CD4-positive, alpha-beta T cell (primary cell): ENCODE results near the gene FARP1. TPM values are rescaled to one million over a fixed set of nuclear protein-coding genes. Genes with fewer than 3 reads are reported as not detected.

Source experiments
- ATAC-seq: fragments of 200-7000 bp; cut with Tn5 transposase; one replicate; pipeline ENCODE4 v1.10.0; 2022; ENCODE audit warnings: mild to moderate bottlenecking; ENCODE audit not compliant: poor library complexity
- CTCF ChIA-PET: fragments of 350-600 bp; sonication (Branson Sonifier 250); formaldehyde crosslinking; loops from one replicate; lab custom pipeline; 2021; ENCODE audit warnings: antibody characterized with exemption, inconsistent platforms; lab: Charles Lee
- POLR2A ChIA-PET: fragments of 350-600 bp; sonication (Branson Sonifier 250); formaldehyde crosslinking; loops from one replicate; lab custom pipeline; 2021; ENCODE audit warnings: antibody characterized with exemption, inconsistent platforms; lab: Charles Lee
- DNase-seq, 14 experiments: peaks; one replicate each; pipeline ENCODE4 v3.0.0-alpha.2; 2013 to 2020; ENCODE audit warnings: mixed read lengths in 2 of 14
- H3K27ac ChIP-seq, 2 donors: one replicate each; pipeline versions ENCODE4 v1.5.1 to v1.7.0; 2013; ENCODE audit warnings: low read length in 2 of 2, low read depth in 1 of 2, mild to moderate bottlenecking in 1 of 2
- H3K27me3 ChIP-seq, 2 experiments: 1 replicate in 1 of 2; 2 replicates in 1 of 2; pipeline versions ENCODE4 v1.6.1 to v1.7.0; 2013; ENCODE audit warnings: low read length in 2 of 2, control low read depth in 1 of 2, mild to moderate bottlenecking in 1 of 2, moderate library complexity in 1 of 2; ENCODE audit not compliant: insufficient read depth in 2 of 2, control insufficient read depth in 1 of 2
- H3K36me3 ChIP-seq: one replicate; pipeline ENCODE4 v1.6.1; 2013; ENCODE audit warnings: low read length, control low read depth; ENCODE audit not compliant: insufficient read depth
- H3K4me1 ChIP-seq: one replicate; pipeline ENCODE4 v1.6.1; 2013; ENCODE audit warnings: low read length, control low read depth; ENCODE audit not compliant: insufficient read depth
- H3K4me3 ChIP-seq: one replicate; pipeline ENCODE4 v1.5.1; 2013; ENCODE audit warnings: mild to moderate bottlenecking, low read length, moderate library complexity
- H3K9me3 ChIP-seq, 2 experiments: 1 replicate in 1 of 2; 2 replicates in 1 of 2; pipeline versions ENCODE4 v1.6.1 to v1.7.0; 2013; ENCODE audit warnings: low read length in 2 of 2, mild to moderate bottlenecking in 2 of 2, control low read depth in 1 of 2, moderate library complexity in 1 of 2; ENCODE audit not compliant: control insufficient read depth in 1 of 2, insufficient read depth in 1 of 2
- H3K27ac Mint-ChIP-seq: one replicate; pipeline ENCODE4 v1.8.0; 2020; ENCODE audit warnings: mixed read lengths
- H3K27me3 Mint-ChIP-seq: one replicate; pipeline ENCODE4 v1.8.0; 2021; ENCODE audit warnings: mixed read lengths
- H3K36me3 Mint-ChIP-seq: one replicate; pipeline ENCODE4 v1.8.0; 2021; ENCODE audit warnings: low read depth, mixed read lengths
- H3K4me1 Mint-ChIP-seq: one replicate; pipeline ENCODE4 v1.8.0; 2021; ENCODE audit warnings: low read depth, mixed read lengths
- H3K4me3 Mint-ChIP-seq: one replicate; pipeline ENCODE4 v1.8.0; 2020; ENCODE audit warnings: mild to moderate bottlenecking, mixed read lengths
- H3K9me3 Mint-ChIP-seq: one replicate; pipeline ENCODE4 v1.8.0; 2020; ENCODE audit warnings: mixed read lengths
- CTCF ChIP-seq: fragments of 200-600 bp; IDR thresholded peaks from one replicate; pipeline ENCODE4 v1.8.0; 2022; ENCODE audit warnings: antibody characterized with exemption, mild to moderate bottlenecking
- intact Hi-C, 2 experiments: fragments of 100-400 bp; cut with DNase I in 1 of 2; cut with micrococcal nuclease in 1 of 2; formaldehyde crosslinking; loops; one replicate each; pipeline versions ENCODE4 v1.15.1 to v1.9.0; 2023 to 2025; cut with DNase I, micrococcal nuclease
- total RNA-seq, 174 experiments: library from RNA in 2 of 174; stranded (reverse) in 2 of 174; gene quantifications; one replicate each; pipeline ENCODE4 v1.2.3 and lab custom pipeline; 2021 to 2026

FARP1 gene
- total RNA-seq, 2 experiments from 2014 or later = 0.30 TPM; not detected in 1

- no peak for DNase-seq
- no peaks in the 10 kb centered on the region for H3K9me3 Mint-ChIP-seq
- no peaks in the 10 kb centered on the region for H3K4me1 Mint-ChIP-seq
- Histone ChIP-seq H3K36me3 (no peaks in the 10 kb centered on the region), H3K27ac (no peak overlapping the region), H3K9me3 (no peaks in the 10 kb centered on the region), H3K27me3 (no peaks in the 10 kb centered on the region), H3K4me3 (no peak overlapping the region), H3K4me1 (no peaks in the 10 kb centered on the region)
- H3K27me3 Mint-ChIP-seq = peaks cover 17% of the 10 kb centered on the region
- intact Hi-C loops = no loop called here
- ATAC-seq = no peak
- ChIA-PET CTCF (no interaction called here), POLR2A (no interaction called here)
- no peak overlapping the region for H3K27ac Mint-ChIP-seq
- no peaks in the 10 kb centered on the region for H3K36me3 Mint-ChIP-seq
- no peak overlapping the region for H3K4me3 Mint-ChIP-seq
- no peak for TF ChIP-seq CTCF
Measured at GRCh38 chr13:98246538-98247172, 103.8 kb downstream of the FARP1 start.

GRCh38 chr13:98251708-98252107, 108.8 kb downstream of the FARP1 start:
- Mint-ChIP-seq H3K4me1 (no peaks in the 10 kb centered on the region), H3K27me3 (peaks cover 17% of the 10 kb centered on the region), H3K27ac (no peak overlapping the region), H3K4me3 (no peak overlapping the region), H3K9me3 (no peaks in the 10 kb centered on the region), H3K36me3 (no peaks in the 10 kb centered on the region)
- DNase-seq = no peak
- CTCF ChIA-PET = no interaction called here
- Histone ChIP-seq H3K9me3 (no peaks in the 10 kb centered on the region), H3K4me1 (no peaks in the 10 kb centered on the region), H3K36me3 (no peaks in the 10 kb centered on the region), H3K27me3 (no peaks in the 10 kb centered on the region), H3K4me3 (no peak overlapping the region), H3K27ac (no peak overlapping the region)
- TF ChIP-seq CTCF = no peak
- ATAC-seq = no peak
- intact Hi-C loops = no loop called here
- POLR2A ChIA-PET = no interaction called here

GRCh38 chr13:98252931-98253470, 110.1 kb downstream of the FARP1 start:
- no peak overlapping the region for H3K4me3 Mint-ChIP-seq

More at GRCh38 chr13:98252931-98253470, 110.1 kb downstream of the FARP1 start:
- H3K4me1 Mint-ChIP-seq = no peaks in the 10 kb centered on the region
- no peak for ATAC-seq
- no peak overlapping the region for H3K27ac ChIP-seq
- peaks cover 17% of the 10 kb centered on the region for H3K27me3 Mint-ChIP-seq
- no peak for TF ChIP-seq CTCF
- no peaks in the 10 kb centered on the region for H3K9me3 ChIP-seq
- no peaks in the 10 kb centered on the region for H3K36me3 Mint-ChIP-seq
- no peaks in the 10 kb centered on the region for H3K9me3 Mint-ChIP-seq
- H3K27me3 ChIP-seq = no peaks in the 10 kb centered on the region
- CTCF ChIA-PET = no interaction called here
- no peak for DNase-seq
- POLR2A ChIA-PET = no interaction called here
- H3K4me3 ChIP-seq = no peak overlapping the region
- no peaks in the 10 kb centered on the region for H3K36me3 ChIP-seq
- intact Hi-C loops = no loop called here
- no peak overlapping the region for H3K27ac Mint-ChIP-seq
- H3K4me1 ChIP-seq = no peaks in the 10 kb centered on the region
